Stimulated activated CD4-positive, alpha-beta T cell treated with anti-CD3 and anti-CD28 coated beads, Interleukin-4, amount 100 ng/mL, for 4 hours (primary cell): ENCODE data around the gene ZNF556.
A peak's percentile ranks its signal among the peaks of the same experiment; 100 is the strongest.
"Not testable (repeated sequence)": the region's sequence is repeated elsewhere in the genome, so short reads cannot be mapped to it uniquely, and the experiment has no call there.

ENCODE experiments used
- DNase-seq, 2 experiments: peaks; one replicate each; pipeline ENCODE4 v3.0.0-alpha.2; 2020

Gene ZNF556

DNA sequence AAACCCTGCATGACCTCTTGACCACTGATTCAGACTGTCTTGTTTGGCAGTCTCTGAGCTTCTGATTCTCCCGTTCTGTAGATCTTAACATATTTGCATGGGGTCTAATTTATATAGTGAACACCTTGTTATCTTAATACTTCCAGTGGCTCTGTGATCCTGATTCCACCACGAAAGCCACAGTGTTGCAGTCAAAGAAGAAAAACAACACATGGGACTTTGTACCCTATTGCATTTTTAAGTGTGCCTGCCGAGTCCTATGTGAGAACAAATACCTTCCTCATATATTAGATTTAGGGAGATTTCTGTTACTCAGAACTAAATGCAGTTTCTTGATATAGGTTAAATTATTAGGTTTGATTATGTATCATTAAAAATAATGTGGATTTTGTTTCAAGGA is 12.3 kb upstream of the ZNF556 start:
- DNase-seq: no peak

DNA sequence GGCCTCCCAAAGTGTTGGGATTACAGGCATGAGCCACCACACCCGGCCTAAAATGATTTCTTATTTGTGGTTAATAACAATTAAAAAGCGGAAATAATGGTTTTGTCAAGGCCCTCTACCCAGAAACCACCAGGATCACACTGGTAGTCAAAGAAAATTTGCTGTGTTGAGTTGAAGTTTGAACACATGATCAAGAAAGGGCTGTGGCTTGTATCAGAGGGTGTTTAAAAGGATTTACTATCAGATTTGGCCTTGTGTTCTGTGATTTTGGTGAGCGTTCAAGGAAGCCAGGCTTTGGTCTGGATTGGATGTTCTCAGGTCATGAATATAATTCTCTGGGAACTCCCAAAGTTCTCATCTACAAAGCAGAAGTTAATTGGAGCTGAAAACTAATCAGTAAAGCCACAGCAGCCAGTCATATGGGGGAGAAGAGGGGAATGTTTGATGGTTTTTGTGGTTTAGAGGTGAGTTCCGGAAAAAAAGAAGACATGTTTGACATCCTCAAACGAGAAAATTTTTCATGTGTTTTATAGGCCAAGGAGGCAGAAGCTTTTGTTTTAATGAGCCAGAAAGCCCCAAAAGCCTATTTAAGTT is 10.6 kb upstream of the ZNF556 start:
- no peak for DNase-seq

DNA sequence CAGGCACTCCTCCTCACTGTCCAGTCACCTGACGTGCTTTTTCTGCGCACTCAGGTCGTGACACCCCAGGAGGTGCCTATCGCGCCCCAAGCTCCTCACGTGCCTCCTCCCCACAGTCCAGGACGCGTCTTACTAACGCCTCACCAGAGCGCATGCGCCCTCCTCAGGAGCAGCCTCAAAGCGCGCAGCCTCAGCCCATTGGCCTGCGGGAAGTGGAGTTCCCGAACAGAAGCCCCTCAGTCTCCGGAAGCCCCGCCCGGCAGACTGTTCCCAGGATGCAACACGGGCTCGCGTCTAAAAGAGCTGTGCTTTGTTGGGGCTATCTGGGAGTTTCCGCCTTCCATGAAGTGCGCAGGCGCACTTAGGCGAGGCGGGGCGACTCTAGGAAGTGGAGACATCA is 8.3 kb upstream of the ZNF556 start:
- DNase-seq: no peak

DNA sequence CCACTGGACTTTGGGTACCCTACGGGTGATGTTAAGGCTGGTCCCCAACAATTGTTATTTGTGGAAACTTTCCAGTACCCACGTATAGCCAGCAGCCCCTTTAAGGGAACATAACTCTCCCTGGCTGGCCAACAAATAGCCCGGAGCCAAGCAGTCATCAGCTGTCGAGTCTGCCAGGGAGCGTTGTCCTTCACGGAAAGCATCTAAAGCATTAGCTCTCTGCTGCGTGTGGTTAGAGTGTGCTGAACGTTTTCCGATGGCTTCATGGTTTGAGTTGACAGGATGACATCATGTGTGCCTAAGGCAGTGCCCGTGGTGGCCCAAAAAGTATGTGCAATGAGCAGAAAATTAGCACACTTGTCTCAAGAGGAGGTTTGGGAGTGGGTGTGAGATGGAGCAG is 3.3 kb upstream of the ZNF556 start:
- no peak for DNase-seq

DNA sequence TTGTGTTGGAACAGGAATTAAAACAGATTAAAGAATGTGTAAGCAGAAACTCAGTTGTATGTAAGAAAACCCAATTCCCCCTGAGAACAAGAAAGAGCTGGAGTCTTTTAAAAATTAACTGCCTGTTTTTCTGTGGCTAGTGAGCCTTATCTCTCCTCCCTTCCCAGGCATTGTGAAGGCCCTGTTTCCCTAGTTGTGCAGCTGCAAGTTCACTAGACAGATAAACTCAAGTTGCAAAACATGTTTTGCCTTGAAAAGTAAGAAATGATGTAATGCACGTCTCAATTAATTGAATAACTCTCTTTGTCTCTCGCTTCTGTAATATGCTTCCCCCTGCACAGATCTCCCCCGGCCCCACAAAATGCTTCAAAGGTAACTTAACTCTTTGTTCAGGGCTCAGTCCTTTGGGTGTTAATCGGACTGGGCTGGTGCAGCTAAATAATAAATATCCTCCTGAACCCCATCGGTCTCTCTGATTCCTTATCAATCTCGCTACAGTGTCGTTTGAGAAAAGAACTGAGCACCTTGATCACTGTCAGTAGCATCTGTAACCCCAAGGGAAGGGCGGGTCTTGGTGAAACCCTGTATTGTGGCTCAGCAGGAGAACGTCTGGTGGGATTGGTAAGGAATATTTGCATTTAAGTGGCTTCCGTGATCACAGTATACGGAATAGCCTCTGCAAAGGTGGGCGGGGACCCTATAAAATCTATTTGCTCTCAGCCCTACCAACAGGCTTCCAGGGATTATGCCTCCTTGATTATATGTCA is 1.6 kb upstream of the ZNF556 start:
- no peak for DNase-seq

DNA sequence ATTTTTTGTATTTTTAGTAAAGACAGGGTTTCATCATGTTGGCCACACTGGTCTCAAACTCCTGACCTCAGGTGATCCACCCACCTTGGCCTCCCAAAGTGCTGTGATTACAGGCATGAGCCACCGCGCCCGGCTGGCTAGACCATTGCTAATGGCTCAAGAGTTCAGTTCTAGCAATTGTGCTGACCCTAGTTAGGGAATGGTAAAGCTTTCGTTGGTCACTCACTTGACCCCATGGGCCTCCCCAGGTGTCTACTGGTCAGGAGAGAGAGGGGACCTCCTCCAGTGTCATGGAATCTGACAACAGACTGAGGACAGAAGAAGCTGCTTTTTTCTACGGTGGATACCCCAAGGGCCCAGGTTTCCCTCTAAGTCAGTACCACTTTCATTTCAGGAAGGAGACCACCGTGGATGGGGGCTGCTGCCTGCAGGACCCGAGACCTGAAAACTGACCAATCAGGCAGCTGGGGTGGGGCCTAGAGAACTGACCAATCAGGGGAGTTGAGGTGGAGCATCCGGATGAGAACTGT is 575 bp upstream of the ZNF556 start:
- DNase-seq: no peak

DNA sequence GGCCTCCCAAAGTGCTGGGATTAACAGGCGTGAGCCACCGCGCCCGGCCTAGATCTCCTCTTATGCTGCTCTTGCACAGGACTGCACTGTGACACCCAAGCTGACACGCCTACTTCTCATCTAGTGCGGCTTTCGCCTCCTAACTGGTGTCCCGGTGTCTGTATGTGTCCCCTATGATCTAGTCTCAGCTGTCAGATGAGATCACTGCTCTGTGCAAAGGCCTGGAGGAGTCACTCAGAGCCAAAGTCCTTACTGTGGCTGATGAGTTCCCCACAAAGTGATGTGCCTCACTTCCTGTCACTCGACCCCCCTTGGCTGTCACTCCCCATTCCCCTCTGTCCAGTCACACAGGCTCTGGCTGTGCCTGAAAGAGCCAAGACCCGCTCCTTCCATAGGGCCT is 2.5 kb downstream of the ZNF556 start:
- DNase-seq: no peak

DNA sequence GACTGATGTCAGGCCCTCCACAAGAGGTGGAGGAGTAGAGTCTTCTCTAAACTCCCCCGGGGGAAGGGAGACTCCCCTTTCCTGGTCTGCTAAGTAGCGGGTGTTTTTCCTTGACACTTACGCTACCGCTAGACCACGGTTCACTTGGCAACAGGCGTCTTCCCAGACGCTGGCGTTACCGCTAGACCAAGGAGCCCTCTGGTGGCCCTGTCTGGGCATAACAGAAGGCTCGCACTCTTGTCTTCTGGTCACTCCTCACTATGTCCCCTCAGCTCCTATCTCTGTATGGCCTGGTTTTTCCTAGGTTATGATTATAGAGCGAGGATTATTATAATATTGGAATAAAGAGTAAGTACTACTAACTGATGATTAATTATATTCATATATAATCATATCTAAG is 5.0 kb downstream of the ZNF556 start:
- DNase-seq: peak; percentile 14 to 15

DNA sequence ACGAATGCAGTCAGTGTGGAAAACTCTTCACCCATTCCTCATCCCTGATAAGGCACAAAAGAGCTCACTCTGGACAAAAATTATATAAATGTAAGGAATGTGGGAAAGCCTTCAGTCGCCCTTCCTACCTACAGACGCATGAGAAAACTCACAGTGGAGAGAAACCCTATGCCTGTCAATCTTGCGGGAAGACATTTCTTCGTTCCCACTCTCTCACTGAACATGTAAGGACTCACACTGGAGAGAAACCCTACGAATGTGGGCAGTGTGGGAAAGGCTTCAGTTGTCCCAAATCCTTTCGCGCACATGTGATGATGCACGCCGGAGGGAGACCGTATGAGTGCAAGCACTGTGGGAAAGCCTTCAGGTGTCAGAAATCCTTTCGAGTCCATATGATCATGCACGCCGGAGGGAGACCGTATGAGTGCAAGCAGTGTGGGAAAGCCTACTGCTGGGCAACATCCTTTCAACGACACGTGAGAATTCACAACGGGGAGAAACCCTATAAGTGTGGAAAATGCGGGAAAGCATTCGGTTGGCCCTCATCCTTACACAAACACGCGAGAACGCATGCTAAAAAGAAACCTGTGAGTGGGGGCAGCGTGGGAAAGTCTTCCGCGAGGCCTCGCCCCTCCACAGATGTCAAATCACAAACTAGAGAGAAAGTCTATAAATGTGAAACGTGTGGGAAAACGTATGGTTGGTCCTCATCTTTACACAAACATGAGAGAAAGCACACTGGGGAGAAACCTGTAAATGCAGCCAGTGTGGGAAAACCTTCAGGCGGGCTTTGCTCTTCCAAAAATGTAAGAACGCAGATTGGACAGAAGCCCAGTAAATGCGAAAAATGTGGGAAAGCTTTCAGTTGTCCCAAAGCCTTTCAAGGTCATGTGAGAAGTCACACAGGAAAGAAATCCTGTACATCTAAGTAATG is 10.5 kb downstream of the ZNF556 start:
- DNase-seq: no peak

DNA sequence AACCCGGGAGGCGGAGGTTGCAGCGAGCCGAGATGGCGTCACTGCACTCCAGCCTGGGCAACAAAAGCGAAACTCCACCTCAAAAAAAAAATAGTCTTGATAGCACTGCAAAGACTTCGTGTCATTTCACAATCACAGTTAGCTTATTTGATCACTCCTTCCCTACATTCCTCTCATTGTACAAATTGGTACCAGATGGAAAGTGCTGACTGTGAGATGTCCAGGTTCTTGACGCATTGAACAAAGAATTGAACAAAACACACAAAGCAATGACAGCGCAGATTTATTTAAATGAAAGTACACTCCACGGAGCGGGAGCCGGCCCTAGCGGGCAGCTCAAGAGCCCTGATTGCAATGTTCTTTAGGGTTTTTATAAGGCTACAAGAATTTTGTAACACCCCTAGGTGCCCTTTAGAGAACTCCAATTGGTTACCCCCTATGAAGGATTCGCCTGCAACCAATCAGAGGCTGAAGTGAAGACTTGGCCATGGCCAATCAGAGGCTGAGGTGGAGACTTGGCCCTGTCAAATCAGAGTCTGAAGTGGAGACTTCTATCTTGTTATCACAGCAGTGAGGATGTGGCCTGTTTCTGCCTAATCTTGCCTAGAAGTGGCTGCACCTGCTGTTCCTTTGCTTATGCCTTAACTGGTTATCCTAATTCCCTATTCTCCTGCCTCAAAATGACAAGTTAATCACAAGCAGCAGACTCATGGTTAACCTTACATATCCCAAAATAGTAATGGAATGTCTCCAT is 16.7 kb downstream of the ZNF556 start:
- no peak for DNase-seq

DNA sequence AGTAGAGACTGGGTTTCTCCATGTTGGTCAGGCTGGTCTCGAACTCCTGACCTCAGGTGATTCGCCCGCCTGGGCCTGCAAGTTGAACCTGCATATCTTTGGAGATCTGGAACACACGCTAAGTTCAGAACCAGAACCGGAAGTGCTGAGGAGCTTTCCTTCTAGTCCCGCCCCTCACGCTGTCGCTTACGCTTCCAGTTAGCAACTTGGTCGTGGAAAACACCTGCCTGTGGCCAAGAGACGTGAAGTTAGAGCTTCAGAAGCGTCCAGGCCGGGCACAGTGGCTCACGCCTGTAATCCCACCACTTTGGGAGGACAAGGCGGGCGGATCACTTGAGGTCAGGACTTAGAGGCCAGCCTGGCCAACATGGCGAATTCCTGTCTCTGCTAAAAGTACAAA is 18.6 kb downstream of the ZNF556 start:
- DNase-seq: no peak

DNA sequence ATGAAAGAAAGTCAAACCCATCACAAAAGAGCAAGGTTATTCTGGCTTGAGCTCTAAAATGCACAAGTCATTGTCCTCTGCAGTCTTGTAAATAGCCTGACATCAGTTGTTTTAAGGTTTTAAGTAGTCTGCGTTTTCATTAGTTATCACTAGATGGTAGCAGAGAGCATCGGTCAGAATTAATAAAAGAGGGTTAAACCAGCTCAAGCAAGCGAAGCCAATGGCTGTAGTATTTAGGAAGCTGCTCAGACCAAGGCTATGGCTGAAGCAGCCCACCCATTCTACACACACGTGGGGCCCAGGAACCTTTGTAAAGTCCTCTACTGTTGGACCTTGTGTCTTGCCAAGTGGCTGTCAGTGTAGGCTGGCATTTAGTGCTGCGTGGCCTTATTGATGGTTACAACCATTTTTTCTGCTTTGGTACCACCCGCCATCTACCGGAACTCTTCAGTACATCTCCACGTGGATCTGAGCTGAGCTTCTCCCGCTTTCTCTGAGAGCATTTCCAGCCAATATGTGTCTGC is 20.3 kb downstream of the ZNF556 start:
- DNase-seq: no peak

DNA sequence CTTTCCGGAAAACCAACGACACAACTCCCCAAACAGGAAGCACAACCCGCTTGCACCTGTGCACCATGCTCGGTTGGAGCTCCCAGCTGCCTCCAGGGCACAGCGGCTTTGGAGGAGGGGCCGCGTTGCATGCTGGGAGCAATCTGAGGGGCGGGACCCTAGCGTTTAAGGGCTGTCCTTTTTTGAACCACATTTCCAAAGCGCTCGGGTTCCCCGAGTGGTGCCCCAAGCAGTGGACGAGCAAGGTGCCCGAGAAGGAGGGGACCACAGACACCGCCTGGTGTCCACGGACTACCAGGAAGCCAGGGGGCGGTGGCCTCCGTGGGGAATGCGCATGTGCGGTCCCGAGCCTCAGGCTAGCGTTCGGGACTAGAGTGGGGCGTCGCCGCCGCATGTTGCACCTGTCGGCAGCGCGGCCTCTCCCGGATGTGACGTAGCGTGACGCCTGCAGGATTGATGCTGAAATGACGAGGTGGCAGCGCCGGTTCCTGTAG is 21.6 kb downstream of the ZNF556 start:
- DNase-seq: peak; percentile 58 to 74

DNA sequence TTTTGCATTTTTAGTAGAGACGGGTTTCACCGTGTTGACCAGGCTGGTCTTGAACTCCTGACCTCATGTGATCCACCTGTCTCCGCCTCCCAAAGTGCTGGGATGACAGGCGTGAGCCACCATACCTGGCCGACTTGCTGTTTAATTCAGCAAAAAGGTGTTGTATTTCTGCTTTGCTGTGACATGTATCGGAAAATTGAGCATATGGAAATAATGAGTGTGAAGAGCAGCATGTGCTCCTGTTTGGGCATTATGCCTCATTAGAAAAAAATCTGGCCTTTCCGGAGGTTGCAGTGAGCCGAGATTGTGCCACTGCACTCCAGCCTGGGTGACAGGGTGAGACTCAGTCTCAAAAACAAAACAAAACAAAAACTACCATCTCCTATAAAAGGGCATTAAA is 23.4 kb downstream of the ZNF556 start:
- not testable (repeated sequence) for DNase-seq

DNA sequence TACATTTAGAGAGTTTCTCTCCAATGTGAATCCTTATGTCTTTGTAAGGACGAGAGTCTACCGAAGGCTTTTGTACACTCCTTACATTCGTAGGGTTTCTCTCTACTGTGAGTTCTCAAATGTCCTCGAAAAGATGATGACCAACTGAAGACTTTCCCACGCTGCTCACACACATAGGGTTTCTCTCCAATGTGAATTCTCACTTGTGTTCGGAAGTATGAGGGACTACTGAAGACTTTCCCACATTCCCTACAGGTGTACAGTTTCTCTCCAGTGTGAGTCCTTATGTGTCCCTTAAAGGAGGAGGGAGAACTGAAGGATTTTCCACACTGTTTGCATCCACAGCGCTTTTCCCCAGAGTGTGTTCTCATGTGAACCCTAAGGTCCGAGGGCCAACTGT is 29.6 kb downstream of the ZNF556 start:
- DNase-seq: no peak

DNA sequence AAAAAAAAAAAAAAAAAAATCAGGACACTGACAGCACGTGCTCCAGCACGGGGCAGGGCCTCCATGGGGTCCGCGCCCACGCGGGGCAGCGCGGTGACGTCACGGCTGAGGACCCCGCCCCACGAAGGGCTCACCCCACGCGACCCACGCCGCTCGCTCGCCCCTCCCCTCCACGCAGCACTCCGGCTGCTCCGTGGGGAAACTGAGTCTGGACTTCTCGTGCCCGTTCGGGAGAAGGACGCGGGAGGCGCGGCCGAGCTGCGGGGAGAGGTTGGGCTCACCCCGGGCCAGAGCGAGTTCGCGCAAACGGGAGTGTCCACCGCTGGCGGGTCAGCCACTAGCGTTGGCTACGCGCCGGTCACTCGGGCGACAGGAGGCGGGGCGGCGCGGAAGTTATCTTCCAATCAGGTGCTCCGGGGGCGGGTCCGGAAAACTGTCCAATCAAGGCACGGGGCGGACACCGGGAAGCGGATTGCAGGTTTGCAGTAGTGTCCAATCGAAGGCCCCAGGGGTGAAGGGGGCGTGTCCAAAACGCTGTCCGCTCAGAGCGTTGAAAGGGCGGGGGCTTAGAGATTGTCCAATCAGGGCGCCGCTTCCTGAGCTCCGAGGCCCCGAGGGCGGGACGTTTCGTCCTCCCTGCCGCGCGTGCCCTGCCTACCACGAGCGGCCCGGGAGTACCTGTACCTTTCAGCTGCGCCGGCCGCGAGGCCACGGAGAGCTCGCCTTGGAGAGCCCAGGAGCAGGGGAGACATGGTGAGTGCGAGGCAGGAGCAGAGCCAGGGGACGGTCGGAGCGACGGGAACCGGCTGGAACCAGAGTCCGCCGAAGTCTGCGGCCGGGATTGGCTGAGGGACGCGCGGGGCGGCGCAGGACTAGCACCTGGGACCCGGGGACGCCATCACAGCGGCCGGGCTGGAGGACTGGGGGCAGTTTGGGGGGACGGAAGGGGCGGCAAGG is 33.4 kb downstream of the ZNF556 start, which contains the start of gene ZNF57:
TSS of gene ZNF57 (plus strand) at position 633 of the 957 bp plus-strand sequence. CDS start at position 751, 118 bp downstream.
- peak; percentile 96 to 98 for DNase-seq

DNA sequence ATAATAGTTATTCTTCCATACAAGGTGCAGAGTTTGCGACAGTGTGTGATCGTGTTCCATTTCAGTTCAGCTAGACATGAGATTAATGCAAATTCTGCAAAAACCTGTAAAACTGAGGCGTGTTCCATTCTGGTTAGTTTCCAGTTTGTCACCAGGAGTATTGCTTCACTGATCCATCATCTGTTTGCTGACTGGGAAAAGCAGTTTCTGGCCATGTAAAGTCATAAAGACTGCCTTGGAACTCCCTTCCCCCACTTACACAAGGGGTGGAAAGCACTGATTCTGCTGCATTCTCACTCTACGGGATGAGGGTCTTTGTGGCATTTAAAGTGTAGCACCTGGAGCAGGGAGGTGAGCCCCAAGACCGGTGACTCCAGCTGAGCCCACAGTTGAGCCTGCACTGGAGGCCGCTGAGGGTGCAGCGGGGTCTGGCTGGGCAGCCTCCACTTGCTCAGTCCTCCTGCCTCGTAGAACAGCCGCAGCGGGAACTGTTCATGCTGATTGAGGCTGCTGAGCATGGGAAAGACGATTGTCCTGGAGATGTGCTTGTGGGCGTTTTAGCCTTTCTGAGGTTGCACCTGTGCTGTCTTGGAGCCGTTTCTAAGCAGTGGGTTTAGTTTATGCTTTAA is 35.6 kb downstream of the ZNF556 start:
- no peak for DNase-seq

DNA sequence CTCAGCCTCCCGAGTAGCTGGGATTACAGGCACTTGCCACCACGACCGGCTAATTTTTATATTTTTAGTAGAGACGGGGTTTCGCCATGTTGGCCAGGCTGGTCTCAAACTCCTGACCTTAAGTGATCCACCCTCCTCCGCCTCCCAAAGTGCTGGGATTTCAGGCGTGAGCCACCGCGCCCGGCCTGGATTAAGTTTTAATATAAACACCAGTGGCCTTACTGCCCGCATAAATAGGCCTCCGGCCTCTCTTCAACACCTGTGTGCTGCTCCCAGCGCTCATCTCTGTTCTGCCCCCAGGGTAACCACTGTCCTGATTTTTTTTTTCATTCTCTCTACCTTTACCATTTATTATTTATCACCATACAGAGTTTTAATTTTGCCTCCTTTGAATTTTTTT is 36.2 kb downstream of the ZNF556 start:
- DNase-seq: not testable (repeated sequence)

DNA sequence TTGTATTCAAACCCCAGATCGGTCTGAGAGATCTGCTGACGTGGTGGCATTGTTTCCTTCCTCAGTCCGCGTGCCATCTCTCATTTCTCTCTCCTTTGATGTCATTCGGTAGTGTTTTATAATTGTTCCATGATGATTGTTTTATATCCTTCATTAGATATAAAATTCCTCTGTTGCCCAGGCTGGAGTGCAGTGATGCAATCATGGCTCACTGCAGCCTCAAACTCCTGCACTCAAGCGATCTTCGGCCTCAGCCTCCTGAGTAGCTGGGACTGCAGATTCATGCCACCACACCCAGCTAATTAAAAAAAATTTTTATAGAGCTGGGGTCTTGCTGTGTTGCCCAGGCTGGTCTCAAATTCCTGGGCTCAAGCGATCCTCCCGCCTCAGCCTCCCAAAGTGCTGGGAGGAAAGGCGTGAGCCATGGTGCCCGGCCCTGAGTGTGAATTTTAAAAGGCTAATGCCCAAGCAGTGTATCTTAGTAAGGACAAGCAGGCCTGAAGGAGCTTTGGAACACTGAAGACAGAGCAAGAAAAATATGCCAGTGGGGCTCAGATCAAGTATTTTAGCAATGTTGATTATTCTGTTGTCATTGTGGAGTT is 38.9 kb downstream of the ZNF556 start:
- no peak for DNase-seq

DNA sequence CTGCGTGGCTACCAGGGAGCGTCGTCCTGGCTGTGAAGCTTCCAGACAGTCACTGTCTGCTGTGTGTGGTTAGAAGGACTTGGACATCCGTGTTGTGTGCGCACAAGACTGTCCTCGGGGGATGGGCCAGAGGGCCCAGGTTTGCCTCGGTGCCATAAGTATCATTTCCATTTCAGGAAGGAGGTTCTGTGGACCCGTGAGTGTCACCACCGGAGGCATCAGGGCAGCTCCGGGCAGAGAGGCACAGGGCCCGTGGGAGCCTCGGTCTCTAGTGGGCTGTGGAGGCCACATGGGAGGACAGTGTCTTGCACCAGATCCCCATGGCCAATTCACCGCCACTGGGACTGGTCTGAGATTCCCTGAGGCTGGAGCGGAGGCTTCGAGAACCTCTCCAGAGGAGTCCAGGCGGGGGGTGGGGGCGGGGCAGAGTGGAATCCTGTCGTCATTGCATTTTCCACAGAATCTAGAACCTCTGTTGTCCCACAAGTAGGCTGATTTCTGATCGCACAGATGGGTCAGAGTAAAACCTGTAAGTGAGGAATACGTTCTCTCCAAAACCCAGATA is 39.6 kb downstream of the ZNF556 start:
- no peak for DNase-seq
